ENCODE results near the gene LRRC66. TPM values are rescaled to one million over a fixed set of nuclear protein-coding genes. Genes with fewer than 3 reads are reported as not detected.
A peak's percentile ranks its signal among the peaks of the same experiment; 100 is the strongest.

The LRRC66 gene, protein sequence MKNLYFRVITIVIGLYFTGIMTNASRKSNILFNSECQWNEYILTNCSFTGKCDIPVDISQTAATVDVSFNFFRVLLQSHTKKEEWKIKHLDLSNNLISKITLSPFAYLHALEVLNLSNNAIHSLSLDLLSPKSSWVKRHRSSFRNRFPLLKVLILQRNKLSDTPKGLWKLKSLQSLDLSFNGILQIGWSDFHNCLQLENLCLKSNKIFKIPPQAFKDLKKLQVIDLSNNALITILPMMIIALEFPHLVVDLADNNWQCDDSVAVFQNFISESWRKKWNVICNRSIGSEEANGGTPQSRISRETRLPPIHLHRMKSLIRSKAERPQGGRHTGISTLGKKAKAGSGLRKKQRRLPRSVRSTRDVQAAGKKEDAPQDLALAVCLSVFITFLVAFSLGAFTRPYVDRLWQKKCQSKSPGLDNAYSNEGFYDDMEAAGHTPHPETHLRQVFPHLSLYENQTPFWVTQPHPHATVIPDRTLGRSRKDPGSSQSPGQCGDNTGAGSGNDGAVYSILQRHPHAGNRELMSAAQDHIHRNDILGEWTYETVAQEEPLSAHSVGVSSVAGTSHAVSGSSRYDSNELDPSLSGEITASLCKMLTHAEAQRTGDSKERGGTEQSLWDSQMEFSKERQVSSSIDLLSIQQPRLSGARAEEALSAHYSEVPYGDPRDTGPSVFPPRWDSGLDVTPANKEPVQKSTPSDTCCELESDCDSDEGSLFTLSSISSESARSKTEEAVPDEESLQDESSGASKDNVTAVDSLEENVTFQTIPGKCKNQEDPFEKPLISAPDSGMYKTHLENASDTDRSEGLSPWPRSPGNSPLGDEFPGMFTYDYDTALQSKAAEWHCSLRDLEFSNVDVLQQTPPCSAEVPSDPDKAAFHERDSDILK
- total RNA-seq: 0.09 TPM
- polyA plus RNA-seq: 0.41 TPM
- long read RNA-seq, donor 1: 0 reads
- long read RNA-seq, donor 2: 0 reads
- long read RNA-seq, donor 3: 0 reads
- long read RNA-seq, donor 4: 0 reads
- long read RNA-seq, donor 5: 0 reads
- long read RNA-seq, donor 6: 0 reads
- long read RNA-seq, donor 7: 0 reads
- long read RNA-seq, donor 8: 0 reads
- long read RNA-seq, donor 9: 0 reads
- long read RNA-seq, donor 10: 0 reads

GRCh38 chr4:52019936-52020657 lies at the start of gene LRRC66:
Gene LRRC66, minus strand, starts transcription at chr4:52020363. Its CDS starts 2,750 bp downstream, at chr4:52017613.
- H3K9me3 ChIP-seq (ENCODE audit: control insufficient read depth in 2 of 2, insufficient read depth in 1 of 2, low read length in 1 of 2): no peaks in the 10 kb centered on the region
- H3K27ac ChIP-seq (ENCODE audit: low read depth in 1 of 2, low read length in 1 of 2): no peak within 1 kb of the TSS
- H3K36me3 ChIP-seq (ENCODE audit: control insufficient read depth in 2 of 2, insufficient read depth in 2 of 2, low read length in 1 of 2): no peaks in the 10 kb centered on the region
- no peaks in the 10 kb centered on the region for H3K27me3 ChIP-seq (ENCODE audit: control insufficient read depth in 2 of 2, insufficient read depth in 1 of 2, low read length in 1 of 2)
- DNase-seq (ENCODE audit: low read depth in 6 of 9, low spot score in 9 of 9): no peak
- no peaks in the 10 kb centered on the region for H3K4me1 ChIP-seq (ENCODE audit: control insufficient read depth in 2 of 2, insufficient read depth in 2 of 2, low read length in 2 of 2)
- 99% methylated on average over 6 of the region's 6 CpGs for WGBS
- no peak within 1 kb of the TSS for H3K4me3 ChIP-seq (ENCODE audit: low read length in 2 of 2)

- WGBS: 90% methylated on average over 1 of the region's 1 CpG
These were observed 49.4 kb upstream of the LRRC66 start for GRCh38 chr4:52069571-52069970.

GRCh38 chr4:52059372-52059771 lies 39.2 kb upstream of the LRRC66 start:
- DNase-seq (ENCODE audit: low read depth in 6 of 9, low spot score in 9 of 9): no peak
- no peaks in the 10 kb centered on the region for H3K4me1 ChIP-seq (ENCODE audit: control insufficient read depth in 2 of 2, insufficient read depth in 2 of 2, low read length in 2 of 2)
- peaks cover 0 to 3% of the 10 kb centered on the region in 2 donors for H3K9me3 ChIP-seq (ENCODE audit: control insufficient read depth in 2 of 2, insufficient read depth in 1 of 2, low read length in 1 of 2)
- H3K27ac ChIP-seq (ENCODE audit: low read depth in 1 of 2, low read length in 1 of 2): no peak overlapping the region
- no peak overlapping the region for H3K4me3 ChIP-seq (ENCODE audit: low read length in 2 of 2)
- no peaks in the 10 kb centered on the region for H3K36me3 ChIP-seq (ENCODE audit: control insufficient read depth in 2 of 2, insufficient read depth in 2 of 2, low read length in 1 of 2)
- 90% methylated on average over 3 of the region's 3 CpGs for WGBS
- peaks cover 0 to 3% of the 10 kb centered on the region in 2 donors for H3K27me3 ChIP-seq (ENCODE audit: control insufficient read depth in 2 of 2, insufficient read depth in 1 of 2, low read length in 1 of 2)

More at GRCh38 chr4:52069571-52069970, 49.4 kb upstream of the LRRC66 start:
- H3K9me3 ChIP-seq (ENCODE audit: control insufficient read depth in 2 of 2, insufficient read depth in 1 of 2, low read length in 1 of 2): no peaks in the 10 kb centered on the region
- no peaks in the 10 kb centered on the region for H3K4me1 ChIP-seq (ENCODE audit: control insufficient read depth in 2 of 2, insufficient read depth in 2 of 2, low read length in 2 of 2)
- H3K27ac ChIP-seq (ENCODE audit: low read depth in 1 of 2, low read length in 1 of 2): no peak overlapping the region
- no peak for DNase-seq (ENCODE audit: low read depth in 6 of 9, low spot score in 9 of 9)
- no peak overlapping the region for H3K4me3 ChIP-seq (ENCODE audit: low read length in 2 of 2)
- no peaks in the 10 kb centered on the region for H3K36me3 ChIP-seq (ENCODE audit: control insufficient read depth in 2 of 2, insufficient read depth in 2 of 2, low read length in 1 of 2)
- no peaks in the 10 kb centered on the region for H3K27me3 ChIP-seq (ENCODE audit: control insufficient read depth in 2 of 2, insufficient read depth in 1 of 2, low read length in 1 of 2)

- WGBS: 97% methylated on average over 1 of the region's 1 CpG
- no peak for DNase-seq (ENCODE audit: low read depth in 6 of 9, low spot score in 9 of 9)
- H3K27me3 ChIP-seq (ENCODE audit: control insufficient read depth in 2 of 2, insufficient read depth in 1 of 2, low read length in 1 of 2): peaks cover 2 to 10% of the 10 kb centered on the region in 2 donors
- H3K4me3 ChIP-seq (ENCODE audit: low read length in 2 of 2): no peak overlapping the region
- H3K27ac ChIP-seq (ENCODE audit: low read depth in 1 of 2, low read length in 1 of 2): no peak overlapping the region
- peaks cover 0 to 3% of the 10 kb centered on the region in 2 donors for H3K9me3 ChIP-seq (ENCODE audit: control insufficient read depth in 2 of 2, insufficient read depth in 1 of 2, low read length in 1 of 2)
- H3K36me3 ChIP-seq (ENCODE audit: control insufficient read depth in 2 of 2, insufficient read depth in 2 of 2, low read length in 1 of 2): no peaks in the 10 kb centered on the region
- H3K4me1 ChIP-seq (ENCODE audit: control insufficient read depth in 2 of 2, insufficient read depth in 2 of 2, low read length in 2 of 2): no peaks in the 10 kb centered on the region
These were observed 38.1 kb upstream of the LRRC66 start for GRCh38 chr4:52058275-52058674.

- H3K4me1 ChIP-seq (ENCODE audit: control insufficient read depth in 2 of 2, insufficient read depth in 2 of 2, low read length in 2 of 2): no peaks in the 10 kb centered on the region
- no peak overlapping the region for H3K4me3 ChIP-seq (ENCODE audit: low read length in 2 of 2)
- no peaks in the 10 kb centered on the region for H3K36me3 ChIP-seq (ENCODE audit: control insufficient read depth in 2 of 2, insufficient read depth in 2 of 2, low read length in 1 of 2)
- H3K27ac ChIP-seq (ENCODE audit: low read depth in 1 of 2, low read length in 1 of 2): no peak overlapping the region
- no peak for DNase-seq (ENCODE audit: low read depth in 6 of 9, low spot score in 9 of 9)
- peaks cover 9 to 18% of the 10 kb centered on the region in 2 donors for H3K27me3 ChIP-seq (ENCODE audit: control insufficient read depth in 2 of 2, insufficient read depth in 1 of 2, low read length in 1 of 2)
- peaks cover 0 to 3% of the 10 kb centered on the region in 2 donors for H3K9me3 ChIP-seq (ENCODE audit: control insufficient read depth in 2 of 2, insufficient read depth in 1 of 2, low read length in 1 of 2)
These were observed 37.0 kb upstream of the LRRC66 start for GRCh38 chr4:52057196-52057595.

DNA sequence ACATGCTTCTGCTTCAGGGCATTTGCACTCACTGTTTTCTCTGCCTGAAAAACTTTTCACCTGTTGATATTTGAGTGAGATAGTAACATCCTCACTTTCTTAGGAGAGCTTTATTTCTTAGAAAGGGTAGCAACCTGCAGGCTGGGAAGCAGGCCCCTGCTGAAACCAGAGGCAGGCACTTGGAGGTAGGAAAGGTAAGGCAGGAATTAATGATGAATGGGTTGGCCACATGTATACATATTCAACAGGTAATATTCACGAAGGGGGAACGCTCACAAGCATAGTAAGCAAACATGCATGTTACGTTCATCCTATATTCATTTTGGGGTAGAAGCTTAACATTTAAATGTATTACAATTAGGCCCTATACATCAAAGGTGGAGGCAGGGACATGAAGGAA lies 34.1 kb upstream of the LRRC66 start:
- WGBS: 97% methylated on average over 3 of the region's 3 CpGs
- Histone ChIP-seq H3K27me3 (ENCODE audit: control insufficient read depth in 2 of 2, insufficient read depth in 1 of 2, low read length in 1 of 2) (peaks cover 27 to 41% of the 10 kb centered on the region in 2 donors), H3K4me3 (ENCODE audit: low read length in 2 of 2) (no peak overlapping the region), H3K4me1 (ENCODE audit: control insufficient read depth in 2 of 2, insufficient read depth in 2 of 2, low read length in 2 of 2) (no peaks in the 10 kb centered on the region), H3K27ac (ENCODE audit: low read depth in 1 of 2, low read length in 1 of 2) (no peak overlapping the region), H3K9me3 (ENCODE audit: control insufficient read depth in 2 of 2, insufficient read depth in 1 of 2, low read length in 1 of 2) (peaks cover 0 to 3% of the 10 kb centered on the region in 2 donors), H3K36me3 (ENCODE audit: control insufficient read depth in 2 of 2, insufficient read depth in 2 of 2, low read length in 1 of 2) (no peaks in the 10 kb centered on the region)
- no peak for DNase-seq (ENCODE audit: low read depth in 6 of 9, low spot score in 9 of 9)

GRCh38 chr4:52052475-52052780 lies 32.3 kb upstream of the LRRC66 start:
- Histone ChIP-seq H3K4me3 (ENCODE audit: low read length in 2 of 2) (no peak overlapping the region), H3K27ac (ENCODE audit: low read depth in 1 of 2, low read length in 1 of 2) (no peak overlapping the region), H3K4me1 (ENCODE audit: control insufficient read depth in 2 of 2, insufficient read depth in 2 of 2, low read length in 2 of 2) (no peaks in the 10 kb centered on the region), H3K27me3 (ENCODE audit: control insufficient read depth in 2 of 2, insufficient read depth in 1 of 2, low read length in 1 of 2) (peaks cover 27 to 44% of the 10 kb centered on the region in 2 donors), H3K9me3 (ENCODE audit: control insufficient read depth in 2 of 2, insufficient read depth in 1 of 2, low read length in 1 of 2) (peaks cover 0 to 3% of the 10 kb centered on the region in 2 donors), H3K36me3 (ENCODE audit: control insufficient read depth in 2 of 2, insufficient read depth in 2 of 2, low read length in 1 of 2) (no peaks in the 10 kb centered on the region)
- 7% methylated on average over 7 of the region's 7 CpGs for WGBS
- DNase-seq (ENCODE audit: low read depth in 6 of 9, low spot score in 9 of 9): no peak

GRCh38 chr4:52051615-52052474 lies 31.7 kb upstream of the LRRC66 start:
- Histone ChIP-seq H3K9me3 (ENCODE audit: control insufficient read depth in 2 of 2, insufficient read depth in 1 of 2, low read length in 1 of 2) (peaks cover 0 to 3% of the 10 kb centered on the region in 2 donors), H3K4me1 (ENCODE audit: control insufficient read depth in 2 of 2, insufficient read depth in 2 of 2, low read length in 2 of 2) (no peaks in the 10 kb centered on the region), H3K27ac (ENCODE audit: low read depth in 1 of 2, low read length in 1 of 2) (peak overlapping the region in 1 of 2 donors; percentile 51), H3K4me3 (ENCODE audit: low read length in 2 of 2) (peak overlapping the region; percentile 35), H3K36me3 (ENCODE audit: control insufficient read depth in 2 of 2, insufficient read depth in 2 of 2, low read length in 1 of 2) (no peaks in the 10 kb centered on the region), H3K27me3 (ENCODE audit: control insufficient read depth in 2 of 2, insufficient read depth in 1 of 2, low read length in 1 of 2) (peaks cover 27 to 44% of the 10 kb centered on the region in 2 donors)
- DNase-seq (ENCODE audit: low read depth in 6 of 9, low spot score in 9 of 9): peak in 2 of 9 donors; percentile 2 to 14
- 3% methylated on average over 46 of the region's 46 CpGs for WGBS

Data from thymus (tissue), 14 donors.